Ovary (tissue), 3 donors: ENCODE results near the gene MCCC1.

Experiments
- CTCF ChIP-seq, 3 donors: fragments of 450-650 bp in 2 of 3; fragments of 200-600 bp in 1 of 3; IDR thresholded peaks; one replicate each; pipeline versions ENCODE4 v1.5.1 to v1.8.0; 2016 to 2022; ENCODE audit warnings: antibody characterized with exemption in 3 of 3, mild to moderate bottlenecking in 1 of 3
- EP300 ChIP-seq: sonication (generic); formaldehyde crosslinking; IDR thresholded peaks from one replicate; pipeline ENCODE4 v1.6.1; 2017; ENCODE audit warnings: antibody characterized with exemption
- POLR2A ChIP-seq: fragments of 450-650 bp; IDR thresholded peaks from one replicate; pipeline ENCODE4 v1.6.1; 2017; ENCODE audit warnings: antibody characterized with exemption, mild to moderate bottlenecking, moderate library complexity
- donor health status: DM: no; HTN: no; CAD: no.

GRCh38 chr3:183094711-183095110, 4.6 kb downstream of the MCCC1 start:
- TF ChIP-seq CTCF (IDR thresholded peaks at IDR 0.05): no peak
- TF ChIP-seq EP300: no peak
- TF ChIP-seq POLR2A: no peak
